ENCODE results near the gene PAK4. TPM values are rescaled to one million over a fixed set of nuclear protein-coding genes. Genes with fewer than 3 reads are reported as not detected.

PAK4 gene
- total and polyA plus RNA-seq, 2 of the 13 experiments (the other 11 are each of a cell fraction or from before 2014, with no cell fraction given) = 9.5 to 17.8 TPM

DNA sequence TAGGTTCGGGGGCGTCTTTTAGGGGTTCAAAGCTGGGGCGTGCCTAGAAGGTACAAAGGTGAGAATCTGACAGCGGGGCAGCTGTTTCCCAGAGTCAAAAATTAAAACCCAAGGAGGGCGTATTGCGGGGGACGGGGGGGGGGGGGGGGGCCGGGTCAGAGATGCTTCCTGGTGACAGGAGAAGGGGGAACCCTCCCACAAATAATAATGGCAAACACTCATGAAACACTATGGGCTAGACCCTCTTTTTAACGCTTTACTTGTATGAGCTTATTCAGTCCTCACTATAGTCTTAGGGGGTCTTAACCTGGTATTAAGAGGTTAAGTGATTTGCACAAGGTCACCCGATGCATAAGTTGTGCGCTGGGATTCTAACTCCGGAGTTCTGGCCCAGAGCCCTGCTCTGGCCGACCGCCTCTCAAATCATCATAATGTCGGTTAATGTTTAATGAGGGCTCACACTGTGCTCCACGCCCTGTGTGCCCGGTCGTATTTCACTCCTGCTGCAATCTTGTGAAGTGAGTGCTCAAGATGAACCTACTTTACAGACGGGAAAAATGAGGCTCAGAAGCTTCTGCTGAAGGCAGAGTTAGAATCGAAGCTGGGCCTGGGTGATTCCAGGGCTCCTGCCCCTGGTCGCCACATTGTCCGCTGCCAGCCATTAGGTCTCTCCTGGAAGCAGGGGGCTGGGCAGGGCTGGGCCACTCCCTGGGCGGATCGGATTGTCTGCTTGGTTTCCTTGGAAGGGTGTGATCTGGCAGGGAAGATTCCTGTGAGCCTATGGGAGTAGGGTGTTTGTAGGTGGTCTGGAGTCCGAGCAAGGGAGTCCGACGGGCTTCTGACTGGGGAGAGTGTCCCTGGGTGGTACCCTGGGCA, 964 bp downstream of the PAK4 start (continued):
- TF ChIP-seq, protein P1, sequence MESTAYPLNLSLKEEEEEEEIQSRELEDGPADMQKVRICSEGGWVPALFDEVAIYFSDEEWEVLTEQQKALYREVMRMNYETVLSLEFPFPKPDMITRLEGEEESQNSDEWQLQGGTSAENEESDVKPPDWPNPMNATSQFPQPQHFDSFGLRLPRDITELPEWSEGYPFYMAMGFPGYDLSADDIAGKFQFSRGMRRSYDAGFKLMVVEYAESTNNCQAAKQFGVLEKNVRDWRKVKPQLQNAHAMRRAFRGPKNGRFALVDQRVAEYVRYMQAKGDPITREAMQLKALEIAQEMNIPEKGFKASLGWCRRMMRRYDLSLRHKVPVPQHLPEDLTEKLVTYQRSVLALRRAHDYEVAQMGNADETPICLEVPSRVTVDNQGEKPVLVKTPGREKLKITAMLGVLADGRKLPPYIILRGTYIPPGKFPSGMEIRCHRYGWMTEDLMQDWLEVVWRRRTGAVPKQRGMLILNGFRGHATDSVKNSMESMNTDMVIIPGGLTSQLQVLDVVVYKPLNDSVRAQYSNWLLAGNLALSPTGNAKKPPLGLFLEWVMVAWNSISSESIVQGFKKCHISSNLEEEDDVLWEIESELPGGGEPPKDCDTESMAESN (CRISPR knock-in tag; conservative IDR thresholded peaks at IDR 0.05) = 0 out of 2 replicates have a peak, but pooled peaks have one; percentile 27
- TF ChIP-seq, protein P2, sequence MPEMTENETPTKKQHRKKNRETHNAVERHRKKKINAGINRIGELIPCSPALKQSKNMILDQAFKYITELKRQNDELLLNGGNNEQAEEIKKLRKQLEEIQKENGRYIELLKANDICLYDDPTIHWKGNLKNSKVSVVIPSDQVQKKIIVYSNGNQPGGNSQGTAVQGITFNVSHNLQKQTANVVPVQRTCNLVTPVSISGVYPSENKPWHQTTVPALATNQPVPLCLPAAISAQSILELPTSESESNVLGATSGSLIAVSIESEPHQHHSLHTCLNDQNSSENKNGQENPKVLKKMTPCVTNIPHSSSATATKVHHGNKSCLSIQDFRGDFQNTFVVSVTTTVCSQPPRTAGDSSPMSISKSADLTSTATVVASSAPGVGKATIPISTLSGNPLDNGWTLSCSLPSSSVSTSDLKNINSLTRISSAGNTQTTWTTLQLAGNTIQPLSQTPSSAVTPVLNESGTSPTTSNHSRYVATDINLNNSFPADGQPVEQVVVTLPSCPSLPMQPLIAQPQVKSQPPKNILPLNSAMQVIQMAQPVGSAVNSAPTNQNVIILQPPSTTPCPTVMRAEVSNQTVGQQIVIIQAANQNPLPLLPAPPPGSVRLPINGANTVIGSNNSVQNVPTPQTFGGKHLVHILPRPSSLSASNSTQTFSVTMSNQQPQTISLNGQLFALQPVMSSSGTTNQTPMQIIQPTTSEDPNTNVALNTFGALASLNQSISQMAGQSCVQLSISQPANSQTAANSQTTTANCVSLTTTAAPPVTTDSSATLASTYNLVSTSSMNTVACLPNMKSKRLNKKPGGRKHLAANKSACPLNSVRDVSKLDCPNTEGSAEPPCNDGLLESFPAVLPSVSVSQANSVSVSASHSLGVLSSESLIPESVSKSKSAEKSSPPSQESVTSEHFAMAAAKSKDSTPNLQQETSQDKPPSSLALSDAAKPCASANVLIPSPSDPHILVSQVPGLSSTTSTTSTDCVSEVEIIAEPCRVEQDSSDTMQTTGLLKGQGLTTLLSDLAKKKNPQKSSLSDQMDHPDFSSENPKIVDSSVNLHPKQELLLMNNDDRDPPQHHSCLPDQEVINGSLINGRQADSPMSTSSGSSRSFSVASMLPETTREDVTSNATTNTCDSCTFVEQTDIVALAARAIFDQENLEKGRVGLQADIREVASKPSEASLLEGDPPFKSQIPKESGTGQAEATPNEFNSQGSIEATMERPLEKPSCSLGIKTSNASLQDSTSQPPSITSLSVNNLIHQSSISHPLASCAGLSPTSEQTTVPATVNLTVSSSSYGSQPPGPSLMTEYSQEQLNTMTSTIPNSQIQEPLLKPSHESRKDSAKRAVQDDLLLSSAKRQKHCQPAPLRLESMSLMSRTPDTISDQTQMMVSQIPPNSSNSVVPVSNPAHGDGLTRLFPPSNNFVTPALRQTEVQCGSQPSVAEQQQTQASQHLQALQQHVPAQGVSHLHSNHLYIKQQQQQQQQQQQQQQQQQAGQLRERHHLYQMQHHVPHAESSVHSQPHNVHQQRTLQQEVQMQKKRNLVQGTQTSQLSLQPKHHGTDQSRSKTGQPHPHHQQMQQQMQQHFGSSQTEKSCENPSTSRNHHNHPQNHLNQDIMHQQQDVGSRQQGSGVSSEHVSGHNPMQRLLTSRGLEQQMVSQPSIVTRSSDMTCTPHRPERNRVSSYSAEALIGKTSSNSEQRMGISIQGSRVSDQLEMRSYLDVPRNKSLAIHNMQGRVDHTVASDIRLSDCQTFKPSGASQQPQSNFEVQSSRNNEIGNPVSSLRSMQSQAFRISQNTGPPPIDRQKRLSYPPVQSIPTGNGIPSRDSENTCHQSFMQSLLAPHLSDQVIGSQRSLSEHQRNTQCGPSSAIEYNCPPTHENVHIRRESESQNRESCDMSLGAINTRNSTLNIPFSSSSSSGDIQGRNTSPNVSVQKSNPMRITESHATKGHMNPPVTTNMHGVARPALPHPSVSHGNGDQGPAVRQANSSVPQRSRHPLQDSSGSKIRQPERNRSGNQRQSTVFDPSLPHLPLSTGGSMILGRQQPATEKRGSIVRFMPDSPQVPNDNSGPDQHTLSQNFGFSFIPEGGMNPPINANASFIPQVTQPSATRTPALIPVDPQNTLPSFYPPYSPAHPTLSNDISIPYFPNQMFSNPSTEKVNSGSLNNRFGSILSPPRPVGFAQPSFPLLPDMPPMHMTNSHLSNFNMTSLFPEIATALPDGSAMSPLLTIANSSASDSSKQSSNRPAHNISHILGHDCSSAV (CRISPR knock-in tag; IDR thresholded peaks at IDR 0.05; ENCODE audit: borderline replicate concordance) = no peak
- TF ChIP-seq PITX1 (CRISPR knock-in tag; IDR thresholded peaks at IDR 0.05) (no peak), RFXAP (CRISPR knock-in tag; IDR thresholded peaks at IDR 0.05; ENCODE audit: borderline replicate concordance) (no peak), MAFF (IDR thresholded peaks at IDR 0.05; ENCODE audit: low read depth, low read length) (no peak), CCAR2 (optimal IDR thresholded peaks at IDR 0.05; ENCODE audit: low read depth, low read length) (no peak), RBM22 (optimal IDR thresholded peaks at IDR 0.05; ENCODE audit: low read length) (no peak), ZNF652 (CRISPR knock-in tag; IDR thresholded peaks at IDR 0.05; ENCODE audit: borderline replicate concordance, low read depth) (peak; percentile 71), ADNP (CRISPR knock-in tag; IDR thresholded peaks at IDR 0.05) (peak; percentile 95), ZNF768 (CRISPR knock-in tag; IDR thresholded peaks at IDR 0.05) (peak; percentile 24; the same call in 1 of the 2 replicates), MIER3 (CRISPR knock-in tag; IDR thresholded peaks at IDR 0.05; ENCODE audit: borderline replicate concordance) (no peak)
- TF ChIP-seq, protein P3, sequence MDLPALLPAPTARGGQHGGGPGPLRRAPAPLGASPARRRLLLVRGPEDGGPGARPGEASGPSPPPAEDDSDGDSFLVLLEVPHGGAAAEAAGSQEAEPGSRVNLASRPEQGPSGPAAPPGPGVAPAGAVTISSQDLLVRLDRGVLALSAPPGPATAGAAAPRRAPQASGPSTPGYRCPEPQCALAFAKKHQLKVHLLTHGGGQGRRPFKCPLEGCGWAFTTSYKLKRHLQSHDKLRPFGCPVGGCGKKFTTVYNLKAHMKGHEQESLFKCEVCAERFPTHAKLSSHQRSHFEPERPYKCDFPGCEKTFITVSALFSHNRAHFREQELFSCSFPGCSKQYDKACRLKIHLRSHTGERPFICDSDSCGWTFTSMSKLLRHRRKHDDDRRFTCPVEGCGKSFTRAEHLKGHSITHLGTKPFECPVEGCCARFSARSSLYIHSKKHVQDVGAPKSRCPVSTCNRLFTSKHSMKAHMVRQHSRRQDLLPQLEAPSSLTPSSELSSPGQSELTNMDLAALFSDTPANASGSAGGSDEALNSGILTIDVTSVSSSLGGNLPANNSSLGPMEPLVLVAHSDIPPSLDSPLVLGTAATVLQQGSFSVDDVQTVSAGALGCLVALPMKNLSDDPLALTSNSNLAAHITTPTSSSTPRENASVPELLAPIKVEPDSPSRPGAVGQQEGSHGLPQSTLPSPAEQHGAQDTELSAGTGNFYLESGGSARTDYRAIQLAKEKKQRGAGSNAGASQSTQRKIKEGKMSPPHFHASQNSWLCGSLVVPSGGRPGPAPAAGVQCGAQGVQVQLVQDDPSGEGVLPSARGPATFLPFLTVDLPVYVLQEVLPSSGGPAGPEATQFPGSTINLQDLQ (CRISPR knock-in tag; IDR thresholded peaks at IDR 0.05) = no peak
- TF ChIP-seq, protein P4, sequence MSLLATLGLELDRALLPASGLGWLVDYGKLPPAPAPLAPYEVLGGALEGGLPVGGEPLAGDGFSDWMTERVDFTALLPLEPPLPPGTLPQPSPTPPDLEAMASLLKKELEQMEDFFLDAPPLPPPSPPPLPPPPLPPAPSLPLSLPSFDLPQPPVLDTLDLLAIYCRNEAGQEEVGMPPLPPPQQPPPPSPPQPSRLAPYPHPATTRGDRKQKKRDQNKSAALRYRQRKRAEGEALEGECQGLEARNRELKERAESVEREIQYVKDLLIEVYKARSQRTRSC (CRISPR knock-in tag; IDR thresholded peaks at IDR 0.05; ENCODE audit: low read depth) = no peak
- TF ChIP-seq, protein P5, sequence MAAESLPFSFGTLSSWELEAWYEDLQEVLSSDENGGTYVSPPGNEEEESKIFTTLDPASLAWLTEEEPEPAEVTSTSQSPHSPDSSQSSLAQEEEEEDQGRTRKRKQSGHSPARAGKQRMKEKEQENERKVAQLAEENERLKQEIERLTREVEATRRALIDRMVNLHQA (CRISPR knock-in tag; IDR thresholded peaks at IDR 0.05) = no peak

Measured in HepG2 (cell line).